Panc1 (cell line): ENCODE data around the gene PALB2. TPM values are rescaled to one million over a fixed set of nuclear protein-coding genes. Genes with fewer than 3 reads are reported as not detected.
A peak's percentile ranks its signal among the peaks of the same experiment; 100 is the strongest.

ENCODE experiments used
- ATAC-seq: fragments of 200-7000 bp; cut with Tn5 transposase; 2 replicates; pipeline ENCODE4 v1.9.1; 2020; ENCODE audit warnings: mild to moderate bottlenecking, moderate library complexity
- BruUV-seq: library from RNA; stranded (reverse); fragments of 400-500 nt; replicated peaks from 2 replicates; lab custom pipeline; 2021; lab: Mats Ljungman, UMichigan
- CTCF ChIA-PET: fragments of 300-600 bp; sonication (Branson Sonifier 250); formaldehyde crosslinking; loops from one replicate; lab custom pipeline; 2022; ENCODE audit warnings: antibody characterized with exemption; lab: Charles Lee
- POLR2A ChIA-PET: fragments of 300-600 bp; sonication (Branson Sonifier 250); formaldehyde crosslinking; loops from one replicate; lab custom pipeline; 2022; ENCODE audit warnings: antibody characterized with exemption; lab: Charles Lee
- DNase-seq: peaks from one replicate; pipeline ENCODE4 v3.0.0-alpha.2; 2010; ENCODE audit warnings: low read depth, low spot score
- H3K27ac ChIP-seq: 2 replicates; pipeline ENCODE4 v1.5.1; 2011; ENCODE audit warnings: mild to moderate bottlenecking, low read length, inconsistent platforms
- H3K27me3 ChIP-seq: fragments of 200-500 bp; sonication (Bioruptor generic); 2 replicates; pipeline ENCODE4 v1.6.0; 2014; ENCODE audit warnings: low read length, inconsistent platforms; ENCODE audit not compliant: control insufficient read depth, insufficient read depth
- H3K36me3 ChIP-seq: fragments of 200-500 bp; sonication (Bioruptor generic); 2 replicates; pipeline ENCODE4 v1.5.1; 2014; ENCODE audit warnings: inconsistent platforms, mild to moderate bottlenecking, low read length, moderate library complexity; ENCODE audit not compliant: control insufficient read depth, insufficient read depth
- H3K4me1 ChIP-seq: 2 replicates; pipeline ENCODE4 v1.5.1; 2011; ENCODE audit warnings: inconsistent platforms, mild to moderate bottlenecking, low read length, moderate library complexity; ENCODE audit not compliant: control insufficient read depth, insufficient read depth
- H3K4me3 ChIP-seq, 2 experiments: 2 replicates each; pipeline ENCODE4 v1.5.1; 2011 to 2012; ENCODE audit warnings: low read depth in 2 of 2, low read length in 2 of 2, mild to moderate bottlenecking in 2 of 2, inconsistent platforms in 1 of 2, moderate library complexity in 1 of 2
- H3K9me3 ChIP-seq: fragments of 200-500 bp; sonication (Bioruptor generic); 2 replicates; pipeline ENCODE4 v1.5.1; 2014; ENCODE audit warnings: low read depth, mild to moderate bottlenecking, inconsistent platforms, low read length, moderate library complexity; ENCODE audit not compliant: control insufficient read depth, insufficient read depth
- CTCF ChIP-seq: fragments of 450-650 bp; IDR thresholded peaks from 2 replicates; pipeline ENCODE4 v1.5.1; 2017; ENCODE audit warnings: mild to moderate bottlenecking
- POLR2AphosphoS5 ChIP-seq: IDR thresholded peaks from 2 replicates; pipeline ENCODE4 v1.6.1; 2012; ENCODE audit warnings: mild to moderate bottlenecking, low read depth, low read length, moderate library complexity
- SIN3A ChIP-seq: IDR thresholded peaks from 2 replicates; pipeline ENCODE4 v1.6.1; 2012; ENCODE audit warnings: low read depth, mild to moderate bottlenecking, low read length, moderate library complexity, borderline replicate concordance; ENCODE audit not compliant: insufficient read depth
- TCF7L2 ChIP-seq: IDR thresholded peaks from 2 replicates; pipeline ENCODE4 v1.6.1; 2011; ENCODE audit warnings: mild to moderate bottlenecking, low read depth, low read length, inconsistent platforms
- in situ Hi-C: cut with HindIII; loops from 2 replicates; pipeline ENCODE4 v1.10.0; 2016; ENCODE audit warnings: low sequenced_read_pairs, low pct_unique_long_range_greater_than_20kb
- intact Hi-C: fragments of 100-400 bp; cut with micrococcal nuclease; formaldehyde crosslinking; loops from one replicate; pipeline ENCODE4 v1.10.0; 2022; ENCODE audit not compliant: unreplicated experiment
- total RNA-seq: library from RNA; stranded (reverse); gene quantifications from one replicate; pipeline ENCODE4 v1.2.1, GENCODE V29; 2021; ENCODE audit not compliant: unreplicated experiment
- TF ChIP-seq, protein P1 (sequence below), 2 experiments: IDR thresholded peaks; 2 replicates each; pipeline ENCODE4 v1.6.1; 2011 to 2012; ENCODE audit warnings: low read depth in 2 of 2, control low read depth in 1 of 2, low read length in 1 of 2, mild to moderate bottlenecking in 1 of 2, moderate library complexity in 1 of 2; ENCODE audit not compliant: insufficient read depth in 1 of 2

PALB2 gene
- total RNA-seq, 1 experiment from 2014 or later = 21.7 TPM

DNA sequence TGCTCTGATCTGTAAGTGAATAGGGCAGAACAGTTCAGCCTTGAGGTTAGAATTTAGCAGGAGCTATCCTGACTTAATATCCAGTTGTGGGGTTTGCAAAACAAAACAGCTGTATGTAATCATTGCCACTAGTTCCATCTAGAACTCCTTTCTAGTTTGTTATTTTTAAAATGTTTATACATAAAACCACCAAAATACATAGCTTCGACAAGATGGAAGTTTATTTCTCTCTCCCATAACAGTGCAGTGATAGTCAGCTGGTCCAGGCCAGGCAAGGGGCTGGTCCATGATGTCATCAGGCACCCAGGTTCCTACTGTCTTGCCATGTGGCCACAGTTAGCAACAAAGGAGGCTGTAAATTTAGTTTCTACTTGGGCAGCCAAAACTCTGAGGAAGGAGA lies 27.1 kb upstream of the PALB2 start:
- intact Hi-C loops (no loop called here), in situ Hi-C loops (no loop called here)
- TF ChIP-seq POLR2AphosphoS5 = no peak
- TF ChIP-seq CTCF = no peak
- TF ChIP-seq TCF7L2 = no peak
- no peaks in the 10 kb centered on the region for H3K9me3 ChIP-seq
- H3K36me3 ChIP-seq = peaks cover 22% of the 10 kb centered on the region
- H3K27me3 ChIP-seq = no peaks in the 10 kb centered on the region
- POLR2A ChIA-PET = no interaction called here
- BruUV-seq = TSS peak; percentile 13
- H3K27ac ChIP-seq = no peak overlapping the region
- CTCF ChIA-PET = no interaction called here
- ATAC-seq (no peak), DNase-seq (no peak)
- no peaks in the 10 kb centered on the region for H3K4me1 ChIP-seq
- no peak overlapping the region for H3K4me3 ChIP-seq

DNA sequence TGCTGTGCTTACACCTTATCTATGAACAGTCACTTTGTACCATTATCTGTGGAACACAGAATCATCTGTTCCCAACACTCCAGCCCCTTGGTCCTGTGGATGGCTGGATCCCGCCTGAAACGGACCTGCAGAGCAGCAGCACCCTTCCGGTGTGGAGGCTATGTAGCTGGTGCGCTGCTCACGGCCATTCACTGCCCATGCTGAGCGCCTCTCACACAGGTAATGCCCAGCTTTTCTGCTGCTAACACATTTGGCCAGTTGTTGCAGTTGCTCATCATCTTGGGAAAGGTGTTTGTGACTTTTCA lies 26.2 kb upstream of the PALB2 start:
- peaks cover 22% of the 10 kb centered on the region for H3K36me3 ChIP-seq
- no peak for ATAC-seq
- no peaks in the 10 kb centered on the region for H3K27me3 ChIP-seq
- in situ Hi-C loops = no loop called here
- intact Hi-C loops = no loop called here
- no TSS peak for BruUV-seq
- TF ChIP-seq TCF7L2 (no peak), CTCF (no peak), SIN3A (no peak), POLR2AphosphoS5 (no peak)
- TF ChIP-seq, protein P1, sequence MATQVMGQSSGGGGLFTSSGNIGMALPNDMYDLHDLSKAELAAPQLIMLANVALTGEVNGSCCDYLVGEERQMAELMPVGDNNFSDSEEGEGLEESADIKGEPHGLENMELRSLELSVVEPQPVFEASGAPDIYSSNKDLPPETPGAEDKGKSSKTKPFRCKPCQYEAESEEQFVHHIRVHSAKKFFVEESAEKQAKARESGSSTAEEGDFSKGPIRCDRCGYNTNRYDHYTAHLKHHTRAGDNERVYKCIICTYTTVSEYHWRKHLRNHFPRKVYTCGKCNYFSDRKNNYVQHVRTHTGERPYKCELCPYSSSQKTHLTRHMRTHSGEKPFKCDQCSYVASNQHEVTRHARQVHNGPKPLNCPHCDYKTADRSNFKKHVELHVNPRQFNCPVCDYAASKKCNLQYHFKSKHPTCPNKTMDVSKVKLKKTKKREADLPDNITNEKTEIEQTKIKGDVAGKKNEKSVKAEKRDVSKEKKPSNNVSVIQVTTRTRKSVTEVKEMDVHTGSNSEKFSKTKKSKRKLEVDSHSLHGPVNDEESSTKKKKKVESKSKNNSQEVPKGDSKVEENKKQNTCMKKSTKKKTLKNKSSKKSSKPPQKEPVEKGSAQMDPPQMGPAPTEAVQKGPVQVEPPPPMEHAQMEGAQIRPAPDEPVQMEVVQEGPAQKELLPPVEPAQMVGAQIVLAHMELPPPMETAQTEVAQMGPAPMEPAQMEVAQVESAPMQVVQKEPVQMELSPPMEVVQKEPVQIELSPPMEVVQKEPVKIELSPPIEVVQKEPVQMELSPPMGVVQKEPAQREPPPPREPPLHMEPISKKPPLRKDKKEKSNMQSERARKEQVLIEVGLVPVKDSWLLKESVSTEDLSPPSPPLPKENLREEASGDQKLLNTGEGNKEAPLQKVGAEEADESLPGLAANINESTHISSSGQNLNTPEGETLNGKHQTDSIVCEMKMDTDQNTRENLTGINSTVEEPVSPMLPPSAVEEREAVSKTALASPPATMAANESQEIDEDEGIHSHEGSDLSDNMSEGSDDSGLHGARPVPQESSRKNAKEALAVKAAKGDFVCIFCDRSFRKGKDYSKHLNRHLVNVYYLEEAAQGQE (IDR thresholded peaks at IDR 0.05; ENCODE audit: insufficient read depth in 1 of 2, low read depth in 2 of 2, low read length in 1 of 2) = no peak
- H3K4me3 ChIP-seq = no peak overlapping the region
- no peak for DNase-seq
- ChIA-PET CTCF (no interaction called here), POLR2A (no interaction called here)
- no peaks in the 10 kb centered on the region for H3K4me1 ChIP-seq
- H3K9me3 ChIP-seq = no peaks in the 10 kb centered on the region
- H3K27ac ChIP-seq = no peak overlapping the region
